Gastrocnemius medialis (tissue), 4 donors: ENCODE measurements around the gene KLKB1. TPM values are rescaled to one million over a fixed set of nuclear protein-coding genes. Genes with fewer than 3 reads are reported as not detected.

ENCODE experiments used
- ATAC-seq, 2 donors: fragments of 150-250 bp; one replicate each; pipeline ENCODE4 v1.9.1; 2016
- DNase-seq, 2 donors: peaks; one replicate each; pipeline ENCODE4 v3.0.0-alpha.2; 2019
- H3K27ac ChIP-seq, 4 donors: fragments of 200-600 bp; sonication (generic); 1 replicate in 1 of 4; 2 replicates in 3 of 4; pipeline ENCODE4 v1.5.1; 2016 to 2018; ENCODE audit warnings: mild to moderate bottlenecking in 2 of 4, moderate library complexity in 1 of 4
- H3K27me3 ChIP-seq, 3 donors: fragments of 200-600 bp; sonication (generic) in 2 of 3; 1 replicate in 1 of 3; 2 replicates in 2 of 3; pipeline versions ENCODE4 v1.5.1 to v1.6.0; 2016 to 2019; ENCODE audit warnings: mild to moderate bottlenecking in 1 of 3, moderate library complexity in 1 of 3
- H3K36me3 ChIP-seq, 2 donors: fragments of 200-600 bp; sonication (generic) in 1 of 2; one replicate each; pipeline ENCODE4 v1.5.1; 2017 to 2018
- H3K4me1 ChIP-seq, 2 donors: fragments of 200-600 bp; sonication (generic) in 1 of 2; one replicate each; pipeline ENCODE4 v1.5.1; 2016 to 2017; ENCODE audit warnings: mild to moderate bottlenecking in 2 of 2
- H3K4me3 ChIP-seq, 4 donors: fragments of 200-600 bp; sonication (generic) in 3 of 4; 1 replicate in 1 of 4; 2 replicates in 3 of 4; pipeline ENCODE4 v1.5.1; 2016 to 2019; ENCODE audit warnings: mild to moderate bottlenecking in 2 of 4
- H3K9me3 ChIP-seq, 3 donors: fragments of 200-600 bp; sonication (generic) in 2 of 3; 1 replicate in 1 of 3; 2 replicates in 2 of 3; pipeline ENCODE4 v1.5.1; 2016 to 2019
- POLR2A ChIP-seq, 2 donors: fragments of 450-650 bp; IDR thresholded peaks; one replicate each; pipeline ENCODE4 v1.6.1; 2017; ENCODE audit warnings: antibody characterized with exemption in 2 of 2, mild to moderate bottlenecking in 2 of 2, moderate library complexity in 2 of 2
- in situ Hi-C, 4 donors: fragments of 200-750 bp; cut with MboI; loops; one replicate each; pipeline versions ENCODE4 v1.15.0 to v1.8.0; 2017; ENCODE audit warnings: low sequenced_read_pairs in 4 of 4
- intact Hi-C: fragments of 100-400 bp; cut with DNase I; formaldehyde crosslinking; loops from one replicate; pipeline ENCODE4 v1.15.1; 2023; ENCODE audit warnings: low total_unique reads
- total RNA-seq, 4 donors: library from RNA; depleted of rRNA; stranded (reverse); fragments of >200 nt; gene quantifications; one replicate each; pipeline versions ENCODE4 v1.1.0 to v1.2.3, GENCODE V29; 2016
- TF ChIP-seq, protein P1 (sequence below), 5 experiments: fragments of 450-650 bp in 3 of 5; fragments of 200-600 bp in 2 of 5; sonication (generic) in 2 of 5; IDR thresholded peaks in 4 of 5; conservative IDR thresholded peaks in 1 of 5; 1 replicate in 4 of 5; 2 replicates in 1 of 5; pipeline ENCODE4 v1.5.1; 2016 to 2019; ENCODE audit warnings: antibody characterized with exemption in 5 of 5, mild to moderate bottlenecking in 3 of 5, moderate library complexity in 3 of 5

The KLKB1 gene
- total RNA-seq, 4 donors from 2014 or later = 0.20 to 0.40 TPM; not detected in 2

DNA sequence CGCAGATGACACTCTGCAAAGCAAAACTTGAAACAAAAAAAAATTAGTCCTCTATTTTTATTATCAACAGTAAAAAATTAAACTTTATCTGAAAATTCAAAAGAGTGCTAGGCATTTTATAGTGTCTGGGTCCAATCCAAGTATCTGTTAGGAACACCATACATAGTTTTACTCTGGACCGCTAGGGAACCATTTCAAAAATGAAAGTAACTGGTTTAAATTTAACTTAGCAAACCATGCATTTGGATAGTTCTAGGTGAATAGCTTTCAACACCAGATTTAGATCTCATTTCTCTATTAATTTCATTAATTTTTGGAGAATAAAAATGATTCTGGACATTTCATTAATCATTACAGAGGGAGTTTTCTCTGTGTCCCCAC lies 1.2 kb downstream of the KLKB1 start:
- TF ChIP-seq, protein P1, sequence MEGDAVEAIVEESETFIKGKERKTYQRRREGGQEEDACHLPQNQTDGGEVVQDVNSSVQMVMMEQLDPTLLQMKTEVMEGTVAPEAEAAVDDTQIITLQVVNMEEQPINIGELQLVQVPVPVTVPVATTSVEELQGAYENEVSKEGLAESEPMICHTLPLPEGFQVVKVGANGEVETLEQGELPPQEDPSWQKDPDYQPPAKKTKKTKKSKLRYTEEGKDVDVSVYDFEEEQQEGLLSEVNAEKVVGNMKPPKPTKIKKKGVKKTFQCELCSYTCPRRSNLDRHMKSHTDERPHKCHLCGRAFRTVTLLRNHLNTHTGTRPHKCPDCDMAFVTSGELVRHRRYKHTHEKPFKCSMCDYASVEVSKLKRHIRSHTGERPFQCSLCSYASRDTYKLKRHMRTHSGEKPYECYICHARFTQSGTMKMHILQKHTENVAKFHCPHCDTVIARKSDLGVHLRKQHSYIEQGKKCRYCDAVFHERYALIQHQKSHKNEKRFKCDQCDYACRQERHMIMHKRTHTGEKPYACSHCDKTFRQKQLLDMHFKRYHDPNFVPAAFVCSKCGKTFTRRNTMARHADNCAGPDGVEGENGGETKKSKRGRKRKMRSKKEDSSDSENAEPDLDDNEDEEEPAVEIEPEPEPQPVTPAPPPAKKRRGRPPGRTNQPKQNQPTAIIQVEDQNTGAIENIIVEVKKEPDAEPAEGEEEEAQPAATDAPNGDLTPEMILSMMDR (IDR thresholded peaks at IDR 0.05 in 4 of 5, conservative IDR thresholded peaks at IDR 0.05 in 1 of 5) = no peak
- TF ChIP-seq POLR2A (IDR thresholded peaks at IDR 0.05) = no peak
- ATAC-seq (no peak), DNase-seq (no peak)
- Histone ChIP-seq H3K27ac (no peak overlapping the region), H3K27me3 (no peaks in the 10 kb centered on the region), H3K9me3 (no peaks in the 10 kb centered on the region), H3K36me3 (no peaks in the 10 kb centered on the region), H3K4me1 (peaks cover 0 to 4% of the 10 kb centered on the region in 2 donors), H3K4me3 (no peak overlapping the region)
- in situ Hi-C loops = no loop called here
- intact Hi-C loops = no loop called here

DNA sequence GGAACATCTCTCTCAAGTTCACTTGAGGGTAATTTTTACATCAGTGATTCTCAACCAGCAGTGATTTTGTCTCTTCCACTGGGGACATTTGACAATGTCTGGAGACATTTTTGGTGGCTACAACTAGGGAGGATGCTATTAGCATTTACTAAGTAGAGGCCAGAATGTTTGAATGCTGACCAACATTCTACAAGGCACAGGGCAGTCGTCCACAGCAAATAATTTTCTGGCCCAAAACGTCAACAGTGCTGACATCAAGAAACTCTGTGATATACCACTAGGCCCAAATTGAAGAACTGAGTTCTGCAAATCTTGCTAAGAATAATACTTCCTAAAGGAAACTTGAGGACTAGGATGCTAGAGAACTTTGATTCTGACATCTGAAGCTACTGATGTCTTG lies 7.1 kb downstream of the KLKB1 start:
- no peak for TF ChIP-seq POLR2A (IDR thresholded peaks at IDR 0.05)
- TF ChIP-seq, protein P1 (IDR thresholded peaks at IDR 0.05 in 4 of 5, conservative IDR thresholded peaks at IDR 0.05 in 1 of 5) = no peak
- intact Hi-C loops = no loop called here

DNA sequence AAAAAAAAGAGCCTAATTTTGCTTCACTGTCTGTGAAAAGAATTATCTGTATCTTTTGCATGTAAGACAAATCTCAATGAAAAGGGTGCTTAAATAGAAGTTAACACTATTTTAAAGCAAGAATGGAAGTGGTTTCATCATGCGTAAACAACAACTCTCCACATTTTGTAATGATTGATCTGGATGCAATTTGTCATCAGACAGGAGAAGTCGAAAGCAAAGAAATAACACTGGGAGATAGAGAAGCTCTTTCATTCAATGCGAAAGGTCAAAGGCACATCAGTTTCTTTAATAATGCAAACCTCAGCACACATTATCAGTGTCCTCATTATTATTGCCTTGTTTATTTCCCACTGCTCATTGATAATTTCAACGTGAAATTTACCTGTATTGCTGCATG lies 8.8 kb downstream of the KLKB1 start:
- no peaks in the 10 kb centered on the region for H3K9me3 ChIP-seq
- H3K27ac ChIP-seq = no peak overlapping the region
- peaks cover 0 to 3% of the 10 kb centered on the region in 2 donors for H3K4me1 ChIP-seq
- DNase-seq (no peak), ATAC-seq (no peak)
- TF ChIP-seq, protein P1 (IDR thresholded peaks at IDR 0.05 in 4 of 5, conservative IDR thresholded peaks at IDR 0.05 in 1 of 5) = no peak
- TF ChIP-seq POLR2A (IDR thresholded peaks at IDR 0.05) = no peak
- no peaks in the 10 kb centered on the region for H3K36me3 ChIP-seq
- H3K4me3 ChIP-seq = no peak overlapping the region
- intact Hi-C loops = no loop called here
- in situ Hi-C loops = no loop called here
- H3K27me3 ChIP-seq = no peaks in the 10 kb centered on the region

More for the DNA sequence above, 7.1 kb downstream of the KLKB1 start:
- Histone ChIP-seq H3K4me1 (peaks cover 0 to 3% of the 10 kb centered on the region in 2 donors), H3K27me3 (no peaks in the 10 kb centered on the region), H3K4me3 (no peak overlapping the region), H3K36me3 (no peaks in the 10 kb centered on the region), H3K27ac (no peak overlapping the region), H3K9me3 (no peaks in the 10 kb centered on the region)
- no peak for ATAC-seq
- no peak for DNase-seq
- in situ Hi-C loops = no loop called here

DNA sequence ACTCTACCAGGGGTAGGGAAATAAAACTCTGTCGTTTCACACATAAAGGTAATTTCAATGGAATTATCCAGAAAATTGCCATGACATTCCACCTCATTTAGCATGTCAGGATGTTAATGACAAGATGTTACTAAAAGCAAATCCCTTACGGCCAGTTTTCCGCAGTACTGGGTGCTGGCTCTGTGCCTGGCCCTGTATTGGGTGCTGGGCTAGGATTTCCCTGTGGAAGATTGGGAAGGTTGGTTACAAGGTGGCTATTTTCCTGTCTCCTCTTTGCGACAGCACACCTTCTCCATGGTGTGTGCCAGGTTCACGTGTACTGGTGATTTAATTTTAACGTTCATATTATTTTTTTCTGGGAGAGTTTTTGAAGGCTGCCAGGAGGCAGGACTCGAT lies 13.1 kb downstream of the KLKB1 start:
- no peak overlapping the region for H3K27ac ChIP-seq
- no peaks in the 10 kb centered on the region for H3K36me3 ChIP-seq
- intact Hi-C loops = no loop called here
- no peaks in the 10 kb centered on the region for H3K4me1 ChIP-seq
- ATAC-seq = no peak
- TF ChIP-seq POLR2A (IDR thresholded peaks at IDR 0.05) = no peak
- TF ChIP-seq, protein P1 (IDR thresholded peaks at IDR 0.05 in 4 of 5, conservative IDR thresholded peaks at IDR 0.05 in 1 of 5) = no peak
- H3K9me3 ChIP-seq = no peaks in the 10 kb centered on the region
- no peak overlapping the region for H3K4me3 ChIP-seq
- DNase-seq = no peak
- in situ Hi-C loops = no loop called here
- H3K27me3 ChIP-seq = no peaks in the 10 kb centered on the region

DNA sequence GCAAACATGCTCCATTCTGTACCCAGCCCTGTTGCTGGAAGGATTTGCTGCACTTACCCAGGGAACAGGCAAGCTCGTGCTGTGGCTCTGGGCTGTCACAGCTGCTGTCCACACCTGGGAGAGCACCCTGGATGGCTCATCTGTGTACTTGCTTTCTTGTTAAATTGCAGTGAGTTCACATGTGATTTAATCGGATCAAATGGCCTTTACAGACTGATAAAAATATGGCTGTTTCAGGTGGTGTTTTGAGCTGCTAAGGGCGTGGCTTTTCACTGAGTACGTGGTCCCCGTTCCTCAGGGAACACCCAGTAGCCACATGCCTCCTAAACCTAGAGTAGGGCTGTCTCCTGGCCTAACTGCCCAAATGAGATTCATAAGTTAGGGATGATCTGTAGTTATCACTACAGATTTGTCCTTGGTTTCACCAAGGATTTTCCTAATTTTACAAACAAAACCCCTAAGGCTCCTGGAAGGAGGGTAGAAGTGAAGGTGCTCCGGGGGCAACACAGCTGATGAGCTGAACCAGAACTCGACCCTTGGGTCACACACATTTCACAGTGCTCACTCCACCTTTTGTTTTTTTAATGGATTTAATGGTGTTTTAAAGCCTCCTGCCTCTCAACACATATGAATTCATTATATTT lies 13.7 kb downstream of the KLKB1 start:
- ATAC-seq (no peak), DNase-seq (no peak)
- in situ Hi-C loops = no loop called here
- no peak for TF ChIP-seq POLR2A (IDR thresholded peaks at IDR 0.05)
- Histone ChIP-seq H3K4me3 (no peak overlapping the region), H3K9me3 (no peaks in the 10 kb centered on the region), H3K4me1 (no peaks in the 10 kb centered on the region), H3K27me3 (no peaks in the 10 kb centered on the region), H3K27ac (no peak overlapping the region), H3K36me3 (no peaks in the 10 kb centered on the region)
- intact Hi-C loops = no loop called here
